ENCODE data around the gene ZNF710. TPM values are rescaled to one million over a fixed set of nuclear protein-coding genes. Genes with fewer than 3 reads are reported as not detected.

Gene ZNF710
- total and polyA plus RNA-seq, 2 experiments from 2014 or later: 15.9 to 18.2 TPM

DNA sequence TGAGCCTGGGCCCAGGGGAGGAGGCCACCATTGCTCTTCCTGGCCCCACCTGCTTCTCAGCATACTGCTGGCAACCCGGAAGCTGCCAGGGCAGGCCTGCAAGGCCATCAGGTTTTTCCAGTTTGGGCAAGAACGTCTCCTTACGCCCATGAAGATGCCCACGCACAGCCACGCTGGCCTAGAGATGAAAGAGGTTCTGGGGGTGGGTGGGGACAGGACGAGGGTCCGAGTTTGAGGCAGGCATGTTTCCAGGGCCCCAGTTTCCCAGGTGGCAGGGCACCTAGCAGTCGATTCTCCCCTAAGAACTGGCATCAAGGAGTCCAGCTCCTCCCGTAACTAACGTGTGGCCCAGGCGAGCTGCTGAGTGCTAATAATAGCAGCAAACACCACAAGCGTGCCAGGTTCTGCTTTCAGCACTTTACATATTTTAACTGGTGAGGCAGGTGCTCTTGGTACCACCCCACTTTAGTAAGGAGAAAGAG lies 45.8 kb downstream of the ZNF710 start:
- Histone ChIP-seq H3K9me2 (ENCODE audit: insufficient read depth) (no peaks in the 10 kb centered on the region), H3K27ac (ENCODE audit: low read depth) (no peak overlapping the region), H3K4me2 (no peak overlapping the region), H3K4me1 (ENCODE audit: insufficient read depth) (no peaks in the 10 kb centered on the region; the same call in 1 of the 2 replicates), H3F3A (replicated peaks; ENCODE audit: low read depth) (no peaks in the 10 kb centered on the region), H2AFZ (no peak overlapping the region), H3K79me2 (replicated peaks; ENCODE audit: insufficient read depth) (no peaks in the 10 kb centered on the region; the same call in 1 of the 2 replicates), H3K36me3 (ENCODE audit: insufficient read depth) (no peaks in the 10 kb centered on the region), H4K20me1 (replicated peaks; ENCODE audit: insufficient read depth) (no peaks in the 10 kb centered on the region; the same call in 1 of the 2 replicates), H3K4me3 (no peak overlapping the region), H3K27me3 (ENCODE audit: insufficient read depth) (no peaks in the 10 kb centered on the region)
- H3K4me3 Mint-ChIP-seq: no peak overlapping the region
- no peak overlapping the region for H3K27ac Mint-ChIP-seq
- DNase-seq (ENCODE audit: low spot score) (no peak), ATAC-seq (no peak)
- H3K27me3 Mint-ChIP-seq (ENCODE audit: insufficient read depth, low read depth, poor library complexity): peaks cover 6% of the 10 kb centered on the region
- no peaks in the 10 kb centered on the region for H3K9me3 Mint-ChIP-seq
- TF ChIP-seq POLR2AphosphoS5 (IDR thresholded peaks at IDR 0.05; ENCODE audit: low read depth) (no peak), NANOG (IDR thresholded peaks at IDR 0.05; ENCODE audit: borderline replicate concordance) (no peak), ZNF462 (CRISPR knock-in tag; IDR thresholded peaks at IDR 0.05) (no peak), STAT1 (IDR thresholded peaks at IDR 0.05; ENCODE audit: unreplicated experiment) (no peak), CREB1 (CRISPR knock-in tag; IDR thresholded peaks at IDR 0.05; ENCODE audit: low read depth) (no peak), REST (IDR thresholded peaks at IDR 0.05; ENCODE audit: unreplicated experiment) (no peak)
- TF ChIP-seq, protein P1, sequence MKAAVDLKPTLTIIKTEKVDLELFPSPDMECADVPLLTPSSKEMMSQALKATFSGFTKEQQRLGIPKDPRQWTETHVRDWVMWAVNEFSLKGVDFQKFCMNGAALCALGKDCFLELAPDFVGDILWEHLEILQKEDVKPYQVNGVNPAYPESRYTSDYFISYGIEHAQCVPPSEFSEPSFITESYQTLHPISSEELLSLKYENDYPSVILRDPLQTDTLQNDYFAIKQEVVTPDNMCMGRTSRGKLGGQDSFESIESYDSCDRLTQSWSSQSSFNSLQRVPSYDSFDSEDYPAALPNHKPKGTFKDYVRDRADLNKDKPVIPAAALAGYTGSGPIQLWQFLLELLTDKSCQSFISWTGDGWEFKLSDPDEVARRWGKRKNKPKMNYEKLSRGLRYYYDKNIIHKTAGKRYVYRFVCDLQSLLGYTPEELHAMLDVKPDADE (IDR thresholded peaks at IDR 0.05): no peak
- TF ChIP-seq, protein P2, sequence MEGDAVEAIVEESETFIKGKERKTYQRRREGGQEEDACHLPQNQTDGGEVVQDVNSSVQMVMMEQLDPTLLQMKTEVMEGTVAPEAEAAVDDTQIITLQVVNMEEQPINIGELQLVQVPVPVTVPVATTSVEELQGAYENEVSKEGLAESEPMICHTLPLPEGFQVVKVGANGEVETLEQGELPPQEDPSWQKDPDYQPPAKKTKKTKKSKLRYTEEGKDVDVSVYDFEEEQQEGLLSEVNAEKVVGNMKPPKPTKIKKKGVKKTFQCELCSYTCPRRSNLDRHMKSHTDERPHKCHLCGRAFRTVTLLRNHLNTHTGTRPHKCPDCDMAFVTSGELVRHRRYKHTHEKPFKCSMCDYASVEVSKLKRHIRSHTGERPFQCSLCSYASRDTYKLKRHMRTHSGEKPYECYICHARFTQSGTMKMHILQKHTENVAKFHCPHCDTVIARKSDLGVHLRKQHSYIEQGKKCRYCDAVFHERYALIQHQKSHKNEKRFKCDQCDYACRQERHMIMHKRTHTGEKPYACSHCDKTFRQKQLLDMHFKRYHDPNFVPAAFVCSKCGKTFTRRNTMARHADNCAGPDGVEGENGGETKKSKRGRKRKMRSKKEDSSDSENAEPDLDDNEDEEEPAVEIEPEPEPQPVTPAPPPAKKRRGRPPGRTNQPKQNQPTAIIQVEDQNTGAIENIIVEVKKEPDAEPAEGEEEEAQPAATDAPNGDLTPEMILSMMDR (conservative IDR thresholded peaks at IDR 0.05; ENCODE audit: low read depth in 2 of 2): no peak
- H3K36me3 Mint-ChIP-seq (ENCODE audit: low read depth): no peaks in the 10 kb centered on the region; the same call in 2 of the 3 replicates
- H3K4me1 Mint-ChIP-seq: peaks cover 25% of the 10 kb centered on the region
